Stimulated activated CD8-positive, alpha-beta memory T cell treated with anti-CD3 and anti-CD28 coated beads, Interleukin-12 subunit alpha, Interleukin-12 subunit beta, amount 100 ng/mL, for 1 hour (primary cell): ENCODE results near the gene PRDM16.

Source experiments
- DNase-seq: peaks from one replicate; pipeline ENCODE4 v3.0.0-alpha.2; 2020; ENCODE audit warnings: low read depth

PRDM16 gene

GRCh38 chr1:3373700-3374405 is 304.9 kb downstream of the PRDM16 start:
- DNase-seq: no peak

GRCh38 chr1:3375245-3375644 is 306.2 kb downstream of the PRDM16 start:
- no peak for DNase-seq

- DNase-seq: no peak
Measured at GRCh38 chr1:3377166-3377565, 308.2 kb downstream of the PRDM16 start.

- DNase-seq: no peak
Measured at GRCh38 chr1:3377604-3378279, 308.7 kb downstream of the PRDM16 start.

- DNase-seq: no peak
Measured at GRCh38 chr1:3378411-3379208, 309.6 kb downstream of the PRDM16 start.

- DNase-seq: no peak
Measured at GRCh38 chr1:3379934-3380333, 310.9 kb downstream of the PRDM16 start.

GRCh38 chr1:3380469-3380868 is 311.5 kb downstream of the PRDM16 start:
- DNase-seq: no peak

GRCh38 chr1:3381901-3382300 is 312.9 kb downstream of the PRDM16 start:
- DNase-seq: no peak

- no peak for DNase-seq
Measured at GRCh38 chr1:3382326-3383057, 313.5 kb downstream of the PRDM16 start.

GRCh38 chr1:3383679-3384078 is 314.7 kb downstream of the PRDM16 start:
- no peak for DNase-seq

GRCh38 chr1:3384407-3384806 is 315.4 kb downstream of the PRDM16 start:
- DNase-seq: no peak

- DNase-seq: no peak
Measured at GRCh38 chr1:3386205-3387002, 317.4 kb downstream of the PRDM16 start.

GRCh38 chr1:3387401-3387800 is 318.4 kb downstream of the PRDM16 start:
- no peak for DNase-seq

GRCh38 chr1:3389093-3389833 is 320.3 kb downstream of the PRDM16 start:
- no peak for DNase-seq

- no peak for DNase-seq
Measured at GRCh38 chr1:3390291-3390690, 321.3 kb downstream of the PRDM16 start.

- no peak for DNase-seq
Measured at GRCh38 chr1:3391711-3392110, 322.7 kb downstream of the PRDM16 start.

GRCh38 chr1:3393024-3393986 is 324.3 kb downstream of the PRDM16 start:
- DNase-seq: no peak

- DNase-seq: no peak
Measured at GRCh38 chr1:3393987-3394920, 325.3 kb downstream of the PRDM16 start.
